ENCODE results near the gene CDRT4.

Gene CDRT4

DNA sequence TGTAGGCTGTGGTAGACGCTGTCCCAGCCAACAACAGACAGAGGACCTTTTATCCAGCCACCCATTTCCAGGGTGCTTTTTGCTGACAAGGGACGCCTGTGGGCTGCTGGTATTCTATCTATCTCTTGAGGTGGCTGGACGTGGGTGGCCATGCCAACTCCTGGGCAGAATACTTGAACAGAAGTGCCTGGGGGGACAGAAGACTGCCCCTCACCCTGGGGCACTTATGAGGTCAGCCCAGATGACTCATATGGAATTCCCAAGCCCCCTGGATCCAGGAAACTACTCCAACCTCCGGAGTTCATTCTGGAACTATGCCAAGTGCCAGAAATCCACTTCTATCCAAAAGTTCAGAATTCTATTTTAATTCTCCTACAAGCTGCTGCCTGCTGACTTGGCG lies 61.3 kb downstream of the CDRT4 start:
- DNase-seq (ENCODE audit: insufficient read length, low spot score) (no peak), FAIRE-seq (no peak)
- TF ChIP-seq POLR2A (IDR thresholded peaks at IDR 0.05; ENCODE audit: low read depth, low read length), result no peak
- TF ChIP-seq POLR2AphosphoS5 (IDR thresholded peaks at IDR 0.05; ENCODE audit: low read depth, low read length), result no peak
- no peak for TF ChIP-seq POU2F2 (IDR thresholded peaks at IDR 0.05; ENCODE audit: low read depth, low read length)
- TF ChIP-seq SPI1 (IDR thresholded peaks at IDR 0.05; ENCODE audit: low read depth, low read length), result no peak
- no peak for TF ChIP-seq PAX5 (IDR thresholded peaks at IDR 0.05; ENCODE audit: insufficient read depth, low read length, severe bottlenecking)
- TF ChIP-seq TAF1 (IDR thresholded peaks at IDR 0.05; ENCODE audit: low read depth, low read length), result no peak

DNA sequence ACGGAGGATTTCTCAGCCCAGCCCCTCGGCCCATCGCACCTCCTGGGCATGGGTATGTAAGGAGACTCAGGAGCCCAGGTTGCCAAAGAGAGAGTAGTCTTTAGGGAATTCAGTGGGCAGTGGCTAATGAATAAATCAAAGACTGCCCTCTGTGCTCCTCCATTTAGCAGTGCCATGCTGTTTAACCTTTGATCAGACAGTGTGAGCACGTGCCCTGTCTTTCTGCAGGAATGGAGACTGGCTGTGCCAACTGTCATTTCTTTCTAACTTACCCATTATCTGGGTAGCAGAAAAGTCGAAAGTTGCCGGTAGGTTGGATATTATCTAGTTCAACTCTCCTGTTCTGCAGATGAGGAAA lies 62.4 kb downstream of the CDRT4 start:
- TF ChIP-seq POLR2A (IDR thresholded peaks at IDR 0.05; ENCODE audit: low read depth, low read length) (no peak), POLR2AphosphoS5 (IDR thresholded peaks at IDR 0.05; ENCODE audit: low read depth, low read length) (no peak), TAF1 (IDR thresholded peaks at IDR 0.05; ENCODE audit: low read depth, low read length) (no peak), POU2F2 (IDR thresholded peaks at IDR 0.05; ENCODE audit: low read depth, low read length) (no peak), PAX5 (IDR thresholded peaks at IDR 0.05; ENCODE audit: insufficient read depth, low read length, severe bottlenecking) (no peak), SPI1 (IDR thresholded peaks at IDR 0.05; ENCODE audit: low read depth, low read length) (no peak)
- DNase-seq (ENCODE audit: insufficient read length, low spot score) (no peak), FAIRE-seq (no peak)

DNA sequence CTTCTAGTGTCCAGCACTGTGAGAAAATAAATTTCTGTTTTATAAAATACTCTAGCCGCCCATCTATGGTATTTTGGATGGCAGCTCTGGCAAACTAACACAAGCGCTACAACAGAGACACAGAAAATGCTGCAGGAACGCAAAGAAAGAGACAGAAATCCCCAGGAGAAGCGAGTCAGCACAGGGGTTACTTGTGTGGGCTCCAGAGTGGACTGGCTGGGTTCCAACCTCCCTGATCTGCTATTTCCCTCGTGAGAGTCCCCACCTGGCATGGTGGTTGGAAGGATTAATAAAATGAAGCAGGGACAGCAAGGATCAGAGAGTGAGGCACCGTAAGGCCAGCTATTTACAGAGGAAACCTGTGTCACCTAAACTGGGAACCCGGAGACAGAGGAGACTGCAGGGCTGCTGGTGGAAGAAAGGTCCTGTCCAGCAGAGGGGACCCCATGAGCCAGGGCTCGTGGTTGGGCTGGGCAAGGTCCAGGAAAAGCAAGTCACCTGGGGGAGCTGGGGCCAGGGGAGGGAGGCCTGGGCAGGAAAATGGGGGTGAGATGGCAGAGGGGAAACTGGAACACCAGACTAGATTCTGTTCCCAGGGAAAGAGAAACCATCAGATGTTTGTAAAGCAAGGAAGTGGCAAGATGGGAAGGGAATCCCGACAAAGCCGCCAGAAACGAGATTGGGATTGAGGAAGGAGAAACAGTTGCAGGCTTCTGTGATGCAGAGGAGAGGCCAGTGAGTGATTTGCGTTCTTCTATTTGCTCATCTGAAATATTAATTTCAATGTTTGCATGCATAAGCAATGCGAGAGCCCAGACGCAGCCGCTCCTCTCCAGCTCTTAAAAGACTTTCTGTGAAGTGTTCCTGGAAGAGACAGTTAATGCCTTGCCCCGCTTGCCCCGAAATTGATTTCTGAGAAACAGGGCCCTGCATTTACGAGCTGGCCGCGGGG lies 63.0 kb downstream of the CDRT4 start:
- TF ChIP-seq POLR2A (IDR thresholded peaks at IDR 0.05; ENCODE audit: low read depth, low read length) (no peak), POLR2AphosphoS5 (IDR thresholded peaks at IDR 0.05; ENCODE audit: low read depth, low read length) (no peak), TAF1 (IDR thresholded peaks at IDR 0.05; ENCODE audit: low read depth, low read length) (no peak), POU2F2 (IDR thresholded peaks at IDR 0.05; ENCODE audit: low read depth, low read length) (no peak), PAX5 (IDR thresholded peaks at IDR 0.05; ENCODE audit: insufficient read depth, low read length, severe bottlenecking) (no peak), SPI1 (IDR thresholded peaks at IDR 0.05; ENCODE audit: low read depth, low read length) (no peak)
- FAIRE-seq (no peak), DNase-seq (ENCODE audit: insufficient read length, low spot score) (no peak)

DNA sequence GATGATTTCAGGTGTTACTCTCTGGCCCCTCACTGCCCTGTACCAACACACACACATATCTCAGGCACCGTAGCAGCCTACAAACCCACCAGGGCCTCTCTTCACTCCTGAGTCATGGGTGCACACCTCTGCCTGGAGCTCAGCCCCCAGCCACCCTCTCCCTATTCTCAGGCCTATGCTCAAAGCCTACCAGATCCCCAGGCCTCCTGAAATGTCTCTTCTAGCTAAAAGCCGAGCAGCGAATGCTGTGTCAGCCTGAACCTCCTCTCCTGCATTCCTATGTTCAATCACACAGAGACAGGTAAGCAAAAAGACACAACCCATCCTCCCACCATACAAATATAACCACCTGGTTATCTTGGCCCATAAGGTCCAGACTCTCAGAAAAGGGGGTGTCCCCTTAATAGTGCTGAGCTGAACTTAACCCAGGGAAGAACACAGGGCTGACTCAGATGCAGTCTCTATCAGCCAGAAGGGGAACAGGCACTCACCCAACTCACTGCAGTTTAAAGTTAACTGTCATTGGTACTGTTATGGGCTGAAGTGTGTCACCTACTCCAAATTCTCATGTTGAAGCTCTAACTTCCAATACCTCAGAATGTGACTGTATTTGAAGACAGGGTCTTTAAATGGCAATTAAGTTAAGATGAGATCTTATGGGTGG lies 64.0 kb downstream of the CDRT4 start:
- FAIRE-seq (no peak), DNase-seq (ENCODE audit: insufficient read length, low spot score) (no peak)
- TF ChIP-seq POU2F2 (IDR thresholded peaks at IDR 0.05; ENCODE audit: low read depth, low read length) (no peak), POLR2A (IDR thresholded peaks at IDR 0.05; ENCODE audit: low read depth, low read length) (no peak), PAX5 (IDR thresholded peaks at IDR 0.05; ENCODE audit: insufficient read depth, low read length, severe bottlenecking) (no peak), SPI1 (IDR thresholded peaks at IDR 0.05; ENCODE audit: low read depth, low read length) (no peak), TAF1 (IDR thresholded peaks at IDR 0.05; ENCODE audit: low read depth, low read length) (no peak), POLR2AphosphoS5 (IDR thresholded peaks at IDR 0.05; ENCODE audit: low read depth, low read length) (no peak)

DNA sequence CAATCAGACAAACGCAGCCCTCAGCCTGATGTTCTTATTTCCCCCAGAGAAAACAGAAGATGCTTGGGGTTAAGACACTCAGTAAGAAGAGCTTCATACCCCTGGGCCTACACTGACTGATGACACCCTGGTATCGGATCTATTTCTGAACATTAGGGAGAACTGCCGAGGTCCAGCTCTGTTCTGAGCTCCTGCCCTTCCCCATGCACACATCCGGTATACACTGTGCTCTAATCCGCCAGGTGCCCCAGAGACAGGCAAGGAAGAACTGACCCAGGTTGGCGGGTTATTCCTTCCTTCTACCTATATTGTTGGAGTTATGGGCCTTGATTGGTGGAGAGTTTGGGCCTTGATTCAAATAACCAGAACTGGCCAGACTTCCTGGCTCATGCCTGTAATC lies 68.0 kb downstream of the CDRT4 start:
- TF ChIP-seq TAF1 (IDR thresholded peaks at IDR 0.05; ENCODE audit: low read depth, low read length) (no peak), POU2F2 (IDR thresholded peaks at IDR 0.05; ENCODE audit: low read depth, low read length) (no peak), POLR2A (IDR thresholded peaks at IDR 0.05; ENCODE audit: low read depth, low read length) (no peak), SPI1 (IDR thresholded peaks at IDR 0.05; ENCODE audit: low read depth, low read length) (no peak), POLR2AphosphoS5 (IDR thresholded peaks at IDR 0.05; ENCODE audit: low read depth, low read length) (no peak), PAX5 (IDR thresholded peaks at IDR 0.05; ENCODE audit: insufficient read depth, low read length, severe bottlenecking) (no peak)
- no peak for FAIRE-seq
- DNase-seq (ENCODE audit: insufficient read length, low spot score), result no peak

DNA sequence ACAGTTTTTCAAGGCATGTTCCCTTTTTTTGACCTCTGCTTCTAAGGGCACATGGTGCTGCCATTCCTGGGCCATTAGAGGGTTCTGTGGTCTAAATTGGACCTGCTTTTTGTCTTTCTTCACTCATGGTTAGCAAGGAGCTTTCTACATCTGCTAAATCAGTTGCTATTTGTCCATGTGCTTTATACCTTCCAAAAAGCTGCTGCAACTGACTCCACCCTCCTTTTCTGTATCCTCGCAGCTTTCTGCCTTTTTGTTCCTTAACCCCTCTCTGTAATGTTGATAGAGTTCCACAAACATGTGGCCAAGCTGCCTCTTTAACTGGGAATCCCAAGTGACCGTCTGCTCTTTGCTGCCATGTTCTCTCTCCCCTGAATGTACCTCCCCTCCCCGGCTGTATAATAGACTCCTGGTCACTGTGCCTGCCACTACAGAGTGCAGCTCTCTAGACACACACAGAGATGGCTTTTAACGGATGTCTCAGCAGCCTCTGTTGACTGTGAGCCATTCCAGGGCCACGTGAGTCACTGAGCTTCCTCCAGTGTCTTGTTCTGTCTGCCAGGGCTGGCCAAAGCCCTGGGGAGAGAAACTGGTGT lies 68.6 kb downstream of the CDRT4 start:
- TF ChIP-seq TAF1 (IDR thresholded peaks at IDR 0.05; ENCODE audit: low read depth, low read length) (no peak), POU2F2 (IDR thresholded peaks at IDR 0.05; ENCODE audit: low read depth, low read length) (no peak), PAX5 (IDR thresholded peaks at IDR 0.05; ENCODE audit: insufficient read depth, low read length, severe bottlenecking) (no peak), SPI1 (IDR thresholded peaks at IDR 0.05; ENCODE audit: low read depth, low read length) (no peak), POLR2AphosphoS5 (IDR thresholded peaks at IDR 0.05; ENCODE audit: low read depth, low read length) (no peak), POLR2A (IDR thresholded peaks at IDR 0.05; ENCODE audit: low read depth, low read length) (no peak)
- no peak for FAIRE-seq
- DNase-seq (ENCODE audit: insufficient read length, low spot score), result no peak

DNA sequence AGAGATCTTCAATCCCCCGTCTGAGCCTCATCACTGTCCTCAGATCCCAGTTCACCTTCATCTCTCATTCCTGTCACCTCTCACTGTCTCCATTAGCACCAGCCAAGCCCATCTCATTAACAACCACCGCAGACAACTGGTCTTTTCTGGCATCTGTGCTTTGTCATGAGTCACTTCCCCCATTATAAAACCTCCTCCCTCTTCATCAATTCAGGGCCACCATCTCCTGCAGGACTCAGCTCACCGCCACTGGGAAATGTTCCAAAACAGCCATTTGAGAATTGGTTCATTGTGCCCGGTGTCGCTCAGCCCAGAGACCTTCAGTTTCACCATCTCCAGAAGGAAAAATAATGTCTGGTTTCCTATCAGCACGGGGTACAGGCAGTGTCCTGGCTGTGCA lies 69.1 kb downstream of the CDRT4 start:
- FAIRE-seq (no peak), DNase-seq (ENCODE audit: insufficient read length, low spot score) (no peak)
- TF ChIP-seq POLR2A (IDR thresholded peaks at IDR 0.05; ENCODE audit: low read depth, low read length) (no peak), POU2F2 (IDR thresholded peaks at IDR 0.05; ENCODE audit: low read depth, low read length) (no peak), TAF1 (IDR thresholded peaks at IDR 0.05; ENCODE audit: low read depth, low read length) (no peak), PAX5 (IDR thresholded peaks at IDR 0.05; ENCODE audit: insufficient read depth, low read length, severe bottlenecking) (no peak), POLR2AphosphoS5 (IDR thresholded peaks at IDR 0.05; ENCODE audit: low read depth, low read length) (no peak), SPI1 (IDR thresholded peaks at IDR 0.05; ENCODE audit: low read depth, low read length) (no peak)

DNA sequence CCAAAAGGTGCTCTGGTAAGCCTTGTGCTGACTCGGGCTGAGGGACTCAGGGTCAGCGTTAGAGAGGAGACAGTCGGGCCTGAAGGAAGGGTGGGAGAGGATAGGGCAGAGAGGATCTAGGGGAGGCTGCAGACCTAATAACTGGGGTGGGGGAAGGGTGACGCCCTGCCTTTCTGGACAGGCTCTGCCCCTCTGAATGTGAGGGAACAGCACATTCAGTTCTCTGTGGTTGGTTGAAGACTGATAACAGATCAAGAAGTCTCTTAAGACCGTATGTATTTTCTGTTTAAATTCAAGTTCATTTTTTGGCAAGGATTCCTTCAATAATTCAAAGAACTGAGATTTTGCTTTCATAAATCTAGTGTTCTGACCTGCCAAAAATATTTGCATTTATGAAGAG lies 69.8 kb downstream of the CDRT4 start:
- TF ChIP-seq POLR2A (IDR thresholded peaks at IDR 0.05; ENCODE audit: low read depth, low read length), result no peak
- TF ChIP-seq PAX5 (IDR thresholded peaks at IDR 0.05; ENCODE audit: insufficient read depth, low read length, severe bottlenecking), result no peak
- DNase-seq (ENCODE audit: insufficient read length, low spot score) (no peak), FAIRE-seq (no peak)

DNA sequence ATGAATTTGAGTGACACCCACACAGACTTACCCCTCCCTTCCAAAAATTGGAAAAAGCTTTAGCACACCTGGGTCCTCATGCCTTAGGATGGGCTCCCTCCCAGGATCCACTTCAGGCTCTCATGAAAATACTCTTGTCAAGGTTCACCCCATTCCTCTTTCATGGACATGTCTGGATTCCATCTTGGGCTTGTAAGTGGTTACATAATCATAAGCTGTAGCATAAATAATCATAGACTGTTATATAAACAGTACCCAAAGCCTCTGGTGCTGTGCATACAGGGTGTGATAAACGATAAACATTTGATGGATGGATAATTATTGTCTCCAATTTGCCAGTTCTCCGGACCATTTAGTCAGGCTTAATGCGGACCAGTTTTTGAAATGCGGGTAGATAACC lies 72.3 kb downstream of the CDRT4 start:
- DNase-seq (ENCODE audit: insufficient read length, low spot score), result no peak
- TF ChIP-seq TAF1 (IDR thresholded peaks at IDR 0.05; ENCODE audit: low read depth, low read length), result no peak
- TF ChIP-seq POLR2AphosphoS5 (IDR thresholded peaks at IDR 0.05; ENCODE audit: low read depth, low read length), result no peak
- no peak for TF ChIP-seq PAX5 (IDR thresholded peaks at IDR 0.05; ENCODE audit: insufficient read depth, low read length, severe bottlenecking)
- TF ChIP-seq POU2F2 (IDR thresholded peaks at IDR 0.05; ENCODE audit: low read depth, low read length), result no peak
- no peak for TF ChIP-seq POLR2A (IDR thresholded peaks at IDR 0.05; ENCODE audit: low read depth, low read length)
- no peak for TF ChIP-seq SPI1 (IDR thresholded peaks at IDR 0.05; ENCODE audit: low read depth, low read length)
- no peak for FAIRE-seq

All from GM12891 (cell line).